NCI-H345 (cell line): ENCODE measurements around the gene RNF220.

ENCODE experiments used
- DNase-seq: peaks from one replicate; lab custom pipeline; 2025; lab: John Stamatoyannopoulos, UW

RNF220 gene

GRCh38 chr1:44587796-44588460 lies 182.9 kb downstream of the RNF220 start:
- peak; percentile 27 for DNase-seq

DNA sequence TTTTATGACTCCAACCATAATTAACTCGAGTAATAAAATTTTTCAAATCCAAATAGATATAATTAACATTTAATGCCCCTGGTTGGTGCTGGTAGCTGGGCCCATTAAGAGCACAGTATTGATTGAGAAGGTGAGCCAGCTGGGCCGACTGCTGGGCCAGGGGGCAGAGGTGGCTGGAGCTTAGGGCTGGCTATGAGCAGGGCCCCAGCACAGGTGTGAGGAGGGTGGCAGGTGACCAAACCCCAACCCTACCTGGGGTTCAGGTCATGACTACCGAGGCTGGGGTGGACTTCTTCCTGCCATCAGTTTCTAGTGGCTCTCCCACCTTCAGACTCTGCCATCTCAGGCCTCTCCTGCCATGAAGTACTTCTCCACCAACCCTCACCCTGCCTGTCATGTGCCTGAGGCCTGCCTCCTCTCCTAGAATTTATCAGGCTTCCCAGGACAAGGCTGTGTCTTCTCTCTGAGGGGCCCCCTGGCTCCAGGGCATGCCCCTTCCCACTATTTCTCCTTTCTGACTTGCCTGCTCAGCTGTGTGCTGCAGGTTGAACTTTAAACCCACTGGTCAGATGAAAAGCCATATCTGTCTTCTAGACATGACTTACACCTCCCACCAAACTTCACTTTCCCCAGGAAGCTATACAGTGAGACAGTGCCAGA lies 183.6 kb downstream of the RNF220 start:
- no peak for DNase-seq

- no peak for DNase-seq
Observed at GRCh38 chr1:44590475-44590874, 185.4 kb downstream of the RNF220 start.

DNA sequence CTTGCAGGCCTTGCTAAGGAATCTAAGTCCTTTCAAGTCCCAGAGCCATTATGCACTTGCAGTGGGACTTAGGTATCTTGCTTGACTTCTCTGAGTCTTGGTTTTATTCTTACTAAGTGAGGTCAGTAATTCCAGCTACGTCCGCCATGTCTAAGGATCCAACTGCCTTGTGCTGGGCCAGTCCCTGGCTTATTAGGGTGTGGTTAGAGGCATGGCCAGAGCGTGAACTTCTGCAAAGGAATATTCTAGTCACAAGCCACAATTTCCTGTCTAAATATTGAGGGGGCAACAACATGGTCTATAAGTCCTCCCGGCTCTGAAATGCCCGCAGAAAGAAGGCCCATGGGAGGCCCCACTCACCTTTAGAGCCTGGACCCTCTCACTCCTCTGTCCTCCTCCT lies 186.3 kb downstream of the RNF220 start:
- DNase-seq: no peak

DNA sequence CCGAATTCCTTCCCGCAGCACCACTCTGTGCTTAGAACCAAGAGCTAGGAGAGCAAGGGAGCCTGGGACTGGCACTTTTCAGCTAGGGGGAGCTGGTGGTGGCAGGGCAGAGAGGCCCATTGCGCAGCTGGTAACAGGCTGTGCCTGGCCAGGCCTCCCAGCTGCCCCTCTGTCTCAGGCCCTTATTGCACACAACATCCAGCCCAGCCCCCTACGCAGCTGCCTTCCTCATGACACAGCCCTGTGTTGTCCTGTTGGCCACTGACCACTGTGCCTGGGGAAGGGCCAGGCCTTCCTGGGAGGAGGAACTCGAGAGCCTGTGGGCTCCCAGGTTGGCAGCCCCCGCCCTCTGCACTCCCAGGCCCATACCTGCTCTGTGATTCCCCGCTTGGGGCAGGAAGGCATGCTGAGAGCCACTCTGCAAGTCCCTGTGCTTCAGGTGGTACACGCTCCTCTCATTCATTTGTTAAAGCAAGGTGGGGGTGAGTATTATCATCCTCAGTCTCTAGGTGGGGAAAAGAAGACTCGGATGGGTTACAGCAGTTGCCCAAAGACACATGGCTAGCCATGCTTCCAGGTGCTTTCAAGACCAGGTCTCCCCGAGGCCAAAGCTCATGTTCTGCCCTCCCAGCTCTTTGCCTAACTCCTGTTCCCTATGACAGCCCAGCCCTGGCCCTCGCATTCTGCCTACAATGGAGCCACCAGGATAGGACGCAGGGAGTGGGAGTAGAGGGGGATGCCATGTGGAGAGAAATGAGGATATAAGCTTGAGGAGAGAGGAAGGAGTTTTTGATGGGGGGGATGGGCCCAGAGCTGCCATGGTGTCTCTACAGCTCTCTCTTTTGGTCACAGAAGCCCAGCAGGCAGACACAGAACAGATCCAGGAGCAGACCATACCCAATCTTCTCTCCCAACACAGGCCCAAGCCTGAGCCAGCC lies 187.4 kb downstream of the RNF220 start:
- DNase-seq: no peak

- no peak for DNase-seq
Observed at GRCh38 chr1:44594353-44594752, 189.3 kb downstream of the RNF220 start.

DNA sequence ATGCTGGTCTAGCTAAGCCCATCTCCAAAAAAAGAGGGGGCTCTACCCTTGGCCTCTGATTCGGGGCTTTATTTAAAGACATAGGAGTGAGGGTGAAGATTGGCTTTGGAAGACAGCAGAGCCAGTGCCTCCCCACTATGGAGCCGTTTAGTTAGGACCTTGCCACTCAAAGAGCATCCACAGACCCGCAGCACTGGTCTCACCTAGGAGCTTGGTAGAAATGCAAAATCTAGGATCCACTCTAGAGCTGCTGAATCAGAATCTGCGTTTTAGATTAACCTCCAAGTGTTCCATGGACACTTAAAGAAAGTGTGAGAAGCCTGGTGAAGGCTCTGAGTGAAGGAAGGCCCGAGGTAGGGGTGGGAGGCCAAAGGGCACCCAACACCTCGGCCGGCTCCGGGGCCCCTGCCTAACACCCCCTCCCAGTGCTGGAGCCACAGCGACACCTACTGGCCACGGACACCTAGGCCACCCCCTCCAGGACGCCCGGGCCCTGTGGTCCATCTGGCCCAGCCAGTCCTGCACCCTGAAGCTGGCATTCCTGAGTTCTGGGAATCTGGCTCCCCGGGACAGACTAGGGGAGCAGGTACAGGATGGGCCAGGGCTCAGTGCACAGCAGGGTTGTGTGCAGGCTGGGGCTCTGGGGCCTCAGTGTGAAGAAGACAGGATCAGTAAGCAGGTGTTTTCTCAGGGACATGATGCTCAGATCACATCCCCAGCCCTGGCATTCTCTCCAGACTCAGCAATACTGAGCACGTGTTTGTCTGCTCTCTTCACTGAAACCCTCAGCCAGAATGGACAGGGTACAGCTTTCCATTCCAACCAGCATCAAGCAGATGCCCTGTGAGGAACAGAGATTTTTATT lies 190.0 kb downstream of the RNF220 start:
- peak; percentile 72 for DNase-seq

DNA sequence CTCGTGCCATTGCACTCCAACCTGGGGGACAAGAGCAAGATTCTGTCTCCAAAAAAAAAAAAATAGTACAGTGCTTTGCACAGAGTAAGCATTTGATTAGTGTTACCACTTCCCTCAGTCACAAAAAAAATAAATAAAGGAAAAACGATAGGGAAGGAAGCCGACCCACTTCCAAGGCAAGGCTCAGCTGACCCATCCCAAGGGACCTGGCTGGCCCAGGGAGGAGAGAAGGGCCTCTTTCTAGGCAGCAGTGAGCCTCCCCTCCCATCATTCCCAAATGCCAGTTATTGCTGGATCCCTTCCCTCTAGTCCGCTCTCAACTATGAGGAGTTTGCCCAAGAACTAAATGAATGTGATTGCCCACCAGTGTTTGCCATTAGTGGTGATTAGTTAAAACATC lies 191.5 kb downstream of the RNF220 start:
- no peak for DNase-seq

GRCh38 chr1:44598167-44598566 lies 193.1 kb downstream of the RNF220 start:
- DNase-seq: no peak

DNA sequence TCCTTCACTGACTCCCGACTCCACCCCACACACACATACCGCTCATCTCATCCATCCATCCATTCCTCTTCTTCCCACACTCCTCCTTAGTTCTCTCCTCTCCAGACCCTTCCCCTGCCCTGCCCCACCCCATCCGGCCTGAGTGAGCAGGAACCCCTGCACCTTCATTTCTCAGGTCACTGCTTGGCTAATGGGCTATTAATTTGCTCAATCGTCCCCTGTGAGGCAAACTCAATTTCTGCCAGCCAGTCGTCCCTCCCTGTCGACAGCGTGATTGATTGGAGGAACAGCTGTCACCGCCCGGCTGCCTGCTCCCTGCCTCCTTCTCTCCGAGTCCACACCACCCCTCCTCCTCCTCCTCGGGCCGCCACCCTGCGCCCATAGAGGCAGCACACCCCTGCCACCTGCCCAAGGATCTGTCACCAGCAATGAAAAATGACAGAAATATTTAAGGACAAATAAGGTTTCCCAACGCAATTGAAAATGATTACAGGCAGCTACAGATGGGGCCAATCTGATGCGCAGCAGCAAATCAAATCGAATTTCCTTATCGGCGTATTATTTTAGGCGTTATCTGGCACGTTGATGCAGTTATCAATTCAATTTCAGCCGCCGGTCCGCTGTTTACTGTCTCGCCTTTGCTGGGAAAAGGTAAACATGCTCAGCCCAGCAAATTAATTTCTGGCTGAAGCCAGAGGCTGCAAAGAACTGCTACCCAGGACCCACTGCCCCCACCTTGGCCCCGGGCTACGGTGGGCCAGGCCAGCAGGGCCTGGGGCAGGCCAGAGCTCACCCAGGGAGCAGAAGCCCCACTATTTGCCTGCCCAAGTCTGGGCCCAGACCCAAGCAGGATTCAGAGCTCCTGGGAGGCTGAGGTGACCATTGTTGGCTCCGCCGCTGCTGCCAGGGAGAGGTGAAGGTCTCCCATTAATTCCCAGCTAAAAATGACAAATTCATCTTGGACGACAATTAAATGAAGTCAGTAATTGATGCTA lies 197.9 kb downstream of the RNF220 start:
- peak; percentile 3 for DNase-seq

GRCh38 chr1:44603718-44604117 lies 198.7 kb downstream of the RNF220 start:
- peak; percentile 80 for DNase-seq

GRCh38 chr1:44604157-44604955 lies 199.3 kb downstream of the RNF220 start:
- DNase-seq: peak; percentile 52

- DNase-seq: no peak
Observed at GRCh38 chr1:44605914-44606615, 201.0 kb downstream of the RNF220 start.

DNA sequence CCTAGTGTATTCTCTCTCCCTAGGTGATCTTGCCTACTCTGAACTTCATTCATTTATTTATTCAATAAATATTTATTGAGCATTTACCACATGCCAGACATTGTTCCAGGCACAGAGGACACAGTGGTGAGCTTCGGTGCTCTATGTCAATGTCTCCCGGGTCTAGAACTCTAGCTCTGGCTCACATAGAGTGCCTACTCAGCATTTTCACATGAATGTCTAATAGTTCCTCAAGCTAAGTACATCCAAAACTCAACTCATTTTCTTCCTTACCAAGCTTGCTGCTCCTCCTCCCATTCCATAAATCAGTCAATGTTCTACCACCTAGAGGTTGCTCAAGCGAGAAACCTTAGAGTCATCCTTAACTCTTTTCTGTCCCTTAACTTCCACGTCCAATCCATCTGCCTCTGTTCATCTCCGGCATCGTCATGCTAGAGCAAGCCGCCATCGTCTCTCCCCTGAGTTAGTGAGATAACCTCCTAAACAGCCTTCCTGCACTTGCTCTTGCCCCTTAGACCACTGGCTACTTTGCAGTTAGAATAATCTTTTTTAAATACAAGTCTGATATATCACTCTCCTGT lies 201.7 kb downstream of the RNF220 start:
- DNase-seq: no peak

DNA sequence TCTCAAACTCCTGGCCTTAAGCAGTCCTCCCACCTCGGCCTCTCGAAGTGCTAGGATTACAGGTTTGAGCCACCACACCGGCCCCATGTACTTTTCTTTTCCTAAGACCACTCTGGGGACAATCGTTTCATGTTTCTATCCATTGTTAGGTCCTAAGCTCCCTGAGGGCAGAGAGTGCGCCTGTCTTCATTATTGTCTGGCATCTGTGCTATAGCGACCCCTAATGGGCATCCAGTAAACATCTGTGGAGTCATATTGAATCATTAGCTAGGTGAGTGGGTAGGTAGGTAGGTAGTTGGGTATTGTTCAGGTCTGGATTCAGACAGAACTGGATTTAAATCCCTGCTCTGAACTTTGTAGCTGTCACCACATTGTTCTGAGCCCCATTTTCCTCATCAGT lies 203.1 kb downstream of the RNF220 start:
- DNase-seq: no peak

- no peak for DNase-seq
Observed at GRCh38 chr1:44609412-44609767, 204.3 kb downstream of the RNF220 start.

GRCh38 chr1:44609768-44610526 lies 204.9 kb downstream of the RNF220 start:
- no peak for DNase-seq

GRCh38 chr1:44610527-44611148 lies 205.6 kb downstream of the RNF220 start:
- DNase-seq: no peak
